Muscle of leg (tissue), 11 donors: ENCODE results near the gene PSMF1. TPM values are rescaled to one million over a fixed set of nuclear protein-coding genes. Genes with fewer than 3 reads are reported as not detected.
A peak's percentile ranks its signal among the peaks of the same experiment; 100 is the strongest.

ENCODE experiments used
- DNase-seq: peaks from one replicate; pipeline ENCODE4 v3.0.0; 2013
- H3K27ac ChIP-seq: one replicate; pipeline ENCODE4 v1.5.1; 2013; ENCODE audit warnings: mild to moderate bottlenecking, low read length, control low read depth
- H3K27me3 ChIP-seq: one replicate; pipeline ENCODE4 v1.6.1; 2013; ENCODE audit warnings: low read length; ENCODE audit not compliant: control insufficient read depth, insufficient read depth
- H3K36me3 ChIP-seq: one replicate; pipeline ENCODE4 v1.6.1; 2013; ENCODE audit warnings: low read length; ENCODE audit not compliant: control insufficient read depth, insufficient read depth
- H3K4me1 ChIP-seq: one replicate; pipeline ENCODE4 v1.6.1; 2013; ENCODE audit warnings: low read length; ENCODE audit not compliant: control insufficient read depth, insufficient read depth
- H3K4me3 ChIP-seq: one replicate; pipeline ENCODE4 v1.5.1; 2013; ENCODE audit warnings: low read length, control low read depth
- H3K9me3 ChIP-seq: replicated peaks from 2 replicates; pipeline ENCODE4 v1.6.1; 2013; ENCODE audit warnings: low read depth, low read length; ENCODE audit not compliant: control insufficient read depth
- WGBS: methylation state at CpG from one replicate; pipeline ENCODE4 v1.1.5; 2013; ENCODE audit warnings: missing lambda C conversion rate; ENCODE audit not compliant: insufficient coverage; 5-methylcytosine and 5-hydroxymethylcytosine counted together
- polyA plus RNA-seq, 8 donors: library from polyadenylated mRNA; unstranded; fragments of 120-200 nt; gene quantifications; one replicate each; pipeline versions ENCODE4 v1.2.1 to v1.2.3, GENCODE V29; 2013; ENCODE audit warnings: inconsistent platforms in 1 of 8, low replicate concordance in 1 of 8; ENCODE audit not compliant: insufficient read length in 8 of 8, insufficient read depth in 1 of 8
- total RNA-seq: library from RNA; stranded (reverse); fragments of 120-200 nt; gene quantifications from one replicate; pipeline ENCODE4 v1.2.4, GENCODE V29; 2013

The PSMF1 gene
- total and polyA plus RNA-seq, 9 donors, result 25.3 to 117 (median 98.9) TPM

DNA sequence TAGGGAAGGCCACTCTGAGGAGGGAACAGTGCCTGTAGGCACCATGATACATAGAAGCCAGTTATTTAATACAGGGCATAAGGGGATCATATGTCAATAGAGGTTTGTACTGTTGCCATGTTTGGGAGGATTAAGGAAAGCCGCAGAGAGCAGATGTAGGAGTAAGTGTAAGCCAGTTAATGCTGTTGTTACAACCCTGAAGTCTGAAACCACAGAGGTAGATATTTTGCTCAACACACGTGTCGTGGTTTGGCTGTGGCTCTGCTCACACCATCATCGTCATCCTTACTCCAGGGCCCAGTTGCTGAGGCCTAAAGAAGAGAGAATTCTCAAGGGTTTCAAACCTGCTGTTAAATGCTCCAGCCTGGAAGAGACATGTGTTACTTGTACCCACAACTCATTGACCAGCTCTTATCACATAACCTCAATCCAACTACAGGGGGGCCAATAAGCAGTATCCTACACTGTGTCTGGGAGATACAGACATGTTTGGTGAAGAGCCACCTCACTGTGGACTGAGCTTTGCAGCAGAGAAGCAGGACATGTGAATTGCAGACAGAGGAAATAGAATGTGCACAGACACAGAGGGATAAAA is 31.0 kb upstream of the PSMF1 start:
- Histone ChIP-seq H3K36me3 (no peaks in the 10 kb centered on the region), H3K4me3 (no peak overlapping the region), H3K4me1 (peaks cover 13% of the 10 kb centered on the region), H3K27me3 (no peaks in the 10 kb centered on the region), H3K27ac (peak overlapping the region; percentile 52), H3K9me3 (peaks cover 6% of the 10 kb centered on the region)
- 29% methylated on average over 2 of the region's 4 CpGs for WGBS
- peak; percentile 21 for DNase-seq

DNA sequence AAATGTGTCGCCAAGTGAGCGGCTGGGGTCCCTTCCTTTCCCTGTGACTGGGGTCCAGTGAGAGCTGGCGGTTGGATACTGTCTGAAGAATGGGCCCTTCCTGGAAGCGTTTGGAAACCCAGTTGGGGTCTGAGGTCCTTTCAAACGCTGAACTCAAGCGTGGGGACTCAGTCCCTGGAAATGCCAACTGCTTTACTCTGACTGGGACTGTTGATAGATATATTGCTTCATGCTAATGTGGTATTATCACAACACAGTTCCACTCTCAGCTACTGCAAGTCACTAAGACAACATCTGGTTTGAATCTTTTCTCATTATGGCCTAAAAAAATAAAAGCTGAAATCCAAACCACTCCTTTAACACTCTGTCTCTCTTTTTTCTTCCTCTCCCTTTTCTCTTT is 23.7 kb upstream of the PSMF1 start:
- no peak overlapping the region for H3K27ac ChIP-seq
- no peak overlapping the region for H3K4me3 ChIP-seq
- H3K9me3 ChIP-seq, result peaks cover 4% of the 10 kb centered on the region
- no peaks in the 10 kb centered on the region for H3K27me3 ChIP-seq
- H3K36me3 ChIP-seq, result no peaks in the 10 kb centered on the region
- WGBS, result no CpG with 5 or more reads among the region's 6 CpGs
- H3K4me1 ChIP-seq, result peaks cover 2% of the 10 kb centered on the region
- no peak for DNase-seq

DNA sequence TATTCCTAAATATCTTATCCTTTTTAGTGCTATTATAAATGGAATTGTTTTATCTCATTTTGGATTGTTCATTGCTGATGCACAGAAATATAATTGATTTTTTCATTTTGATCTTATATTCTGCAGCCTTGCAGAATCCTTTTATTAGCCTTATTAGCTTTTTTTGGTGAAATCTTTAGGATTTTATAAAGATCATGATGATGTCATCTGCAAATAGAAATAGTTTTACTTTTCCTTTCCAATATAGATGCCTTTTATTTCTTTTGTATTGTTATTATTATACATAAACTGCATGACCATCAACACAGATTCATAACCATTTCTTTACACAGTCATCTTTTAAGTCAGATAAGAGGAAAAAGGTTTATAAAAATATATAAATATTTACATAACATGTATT is 16.9 kb upstream of the PSMF1 start:
- Histone ChIP-seq H3K4me1 (no peaks in the 10 kb centered on the region), H3K4me3 (no peak overlapping the region), H3K9me3 (peaks cover 9% of the 10 kb centered on the region), H3K36me3 (no peaks in the 10 kb centered on the region), H3K27me3 (no peaks in the 10 kb centered on the region), H3K27ac (no peak overlapping the region)
- DNase-seq, result no peak

DNA sequence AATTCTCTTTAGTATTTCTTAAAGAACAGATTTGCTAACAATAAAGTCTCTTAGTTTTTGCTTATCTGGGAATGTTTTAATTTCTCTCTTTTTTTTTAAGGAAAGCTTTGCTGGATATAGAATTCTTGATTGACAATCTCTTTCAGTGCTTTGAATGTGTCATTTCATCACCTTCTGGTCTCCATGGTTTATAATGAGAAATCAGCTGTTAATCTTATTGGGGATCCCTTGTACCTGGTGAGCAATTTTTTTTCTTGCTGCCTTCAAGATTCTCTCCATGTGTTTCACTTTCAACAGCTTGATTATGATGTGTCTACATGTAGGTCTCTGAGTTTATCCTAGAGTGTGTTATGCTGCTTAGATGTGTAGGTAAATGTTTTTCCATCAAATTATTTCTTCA is 16.4 kb upstream of the PSMF1 start:
- H3K36me3 ChIP-seq, result no peaks in the 10 kb centered on the region

DNA sequence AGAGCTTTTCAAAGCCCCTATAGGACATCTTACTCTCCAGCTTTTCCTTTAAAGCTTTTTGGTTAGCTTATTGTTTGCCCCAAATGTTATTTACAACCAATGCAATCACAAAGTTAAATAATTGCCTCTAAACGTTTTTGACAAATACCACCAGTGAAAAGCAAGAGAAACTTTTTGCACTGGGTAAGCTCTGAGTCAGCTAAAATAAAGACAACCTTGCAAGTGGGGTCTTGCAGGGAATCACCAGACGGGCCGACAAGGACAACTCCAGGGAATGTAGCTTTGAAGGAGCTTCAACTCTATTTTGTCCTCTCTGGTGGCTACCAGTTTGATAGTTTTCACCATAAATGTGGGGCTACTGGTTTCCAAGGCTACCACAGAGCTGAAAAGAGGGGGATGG is 14.7 kb upstream of the PSMF1 start:
- DNase-seq, result no peak
- Histone ChIP-seq H3K27me3 (no peaks in the 10 kb centered on the region), H3K4me3 (no peak overlapping the region), H3K4me1 (no peaks in the 10 kb centered on the region), H3K36me3 (no peaks in the 10 kb centered on the region), H3K27ac (no peak overlapping the region), H3K9me3 (peaks cover 4% of the 10 kb centered on the region)
- WGBS, result 69% methylated on average over 2 of the region's 3 CpGs

More for the DNA sequence above, 16.4 kb upstream of the PSMF1 start:
- Histone ChIP-seq H3K27me3 (no peaks in the 10 kb centered on the region), H3K4me1 (no peaks in the 10 kb centered on the region), H3K4me3 (no peak overlapping the region), H3K9me3 (peaks cover 9% of the 10 kb centered on the region), H3K27ac (no peak overlapping the region)
- DNase-seq, result no peak

DNA sequence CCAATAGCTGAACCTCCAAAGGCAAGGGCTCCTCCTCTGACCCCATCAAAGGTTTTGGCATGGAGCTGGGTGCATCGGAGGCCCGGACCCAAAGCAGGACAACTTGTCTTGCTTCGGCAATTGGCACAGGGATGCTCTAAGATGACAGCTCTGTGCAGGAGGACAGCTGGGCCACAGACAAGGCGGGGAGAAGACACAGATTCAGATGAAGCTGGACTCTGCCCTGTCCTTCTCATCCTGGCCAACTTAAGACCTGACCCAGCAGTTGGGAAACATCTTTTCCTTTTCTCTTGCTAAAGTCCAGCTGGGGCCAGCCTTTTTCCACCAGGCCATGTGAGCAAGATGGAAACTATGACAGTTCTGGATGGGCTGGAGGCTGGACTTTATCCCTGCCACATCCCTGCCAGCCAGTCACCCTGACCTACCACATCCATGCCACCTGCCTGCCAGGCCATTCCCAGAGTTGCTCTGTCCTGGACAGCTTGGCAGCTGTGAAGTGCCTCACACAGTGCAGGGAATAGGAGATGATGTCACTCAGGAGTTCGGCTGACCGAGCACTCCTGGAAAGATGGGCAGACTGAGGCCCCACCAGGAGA is 12.7 kb upstream of the PSMF1 start:
- Histone ChIP-seq H3K27me3 (no peaks in the 10 kb centered on the region), H3K36me3 (no peaks in the 10 kb centered on the region), H3K9me3 (peaks cover 4% of the 10 kb centered on the region), H3K4me3 (no peak overlapping the region), H3K27ac (no peak overlapping the region), H3K4me1 (no peaks in the 10 kb centered on the region)
- 67% methylated on average over 6 of the region's 6 CpGs for WGBS
- DNase-seq, result no peak

DNA sequence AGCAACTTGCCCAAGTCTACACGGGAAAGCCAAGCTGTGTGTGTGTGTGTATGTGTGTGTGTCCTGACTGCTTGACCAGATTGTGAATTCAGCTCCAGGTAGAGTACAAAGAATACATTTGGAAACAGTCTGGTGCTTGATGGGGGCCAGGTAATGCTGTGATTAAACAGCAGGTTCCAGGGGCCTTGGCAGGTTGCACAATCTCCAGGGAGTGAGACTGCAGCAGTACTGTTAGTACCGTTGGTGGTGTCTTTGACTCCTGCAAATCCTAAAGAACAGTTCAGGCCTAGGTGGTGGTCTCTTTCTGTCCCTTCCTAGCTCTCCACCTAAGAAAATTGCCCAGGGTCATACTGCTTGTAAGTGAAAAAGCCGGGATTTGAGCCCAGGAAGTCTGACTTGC is 11.2 kb upstream of the PSMF1 start:
- Histone ChIP-seq H3K27ac (no peak overlapping the region), H3K27me3 (no peaks in the 10 kb centered on the region), H3K9me3 (peaks cover 4% of the 10 kb centered on the region), H3K4me3 (no peak overlapping the region), H3K36me3 (no peaks in the 10 kb centered on the region), H3K4me1 (no peaks in the 10 kb centered on the region)
- no peak for DNase-seq
- 48% methylated on average over 2 of the region's 3 CpGs for WGBS

DNA sequence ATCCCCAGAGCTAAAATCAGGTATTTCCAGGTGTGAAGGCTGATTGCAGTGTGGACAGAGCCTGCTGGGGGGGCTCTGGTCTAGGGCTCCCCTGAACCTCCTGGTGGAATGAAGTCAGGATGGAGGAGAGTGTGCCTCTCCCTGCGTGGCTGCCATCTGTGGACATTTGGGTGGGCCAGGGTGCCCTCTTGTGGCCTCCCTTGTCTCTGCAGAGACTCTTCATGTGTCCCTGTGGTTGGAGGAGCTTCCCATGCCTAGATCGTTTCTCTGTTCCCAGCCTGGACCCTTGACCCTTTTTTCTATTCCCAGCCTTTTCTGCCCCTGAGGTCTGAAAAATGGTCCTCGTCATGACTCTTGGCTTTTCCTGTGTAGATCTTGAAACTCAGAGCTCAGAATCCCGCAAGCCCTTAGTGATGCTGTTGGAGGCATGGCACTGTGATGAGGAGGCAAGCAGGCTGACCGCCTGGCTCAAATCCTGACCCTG is 9.9 kb upstream of the PSMF1 start:
- peak; percentile 37 for DNase-seq
- Histone ChIP-seq H3K4me1 (no peaks in the 10 kb centered on the region), H3K27ac (no peak overlapping the region), H3K36me3 (no peaks in the 10 kb centered on the region), H3K9me3 (no peaks in the 10 kb centered on the region), H3K27me3 (no peaks in the 10 kb centered on the region), H3K4me3 (no peak overlapping the region)
- 26% methylated on average over 3 of the region's 5 CpGs for WGBS

DNA sequence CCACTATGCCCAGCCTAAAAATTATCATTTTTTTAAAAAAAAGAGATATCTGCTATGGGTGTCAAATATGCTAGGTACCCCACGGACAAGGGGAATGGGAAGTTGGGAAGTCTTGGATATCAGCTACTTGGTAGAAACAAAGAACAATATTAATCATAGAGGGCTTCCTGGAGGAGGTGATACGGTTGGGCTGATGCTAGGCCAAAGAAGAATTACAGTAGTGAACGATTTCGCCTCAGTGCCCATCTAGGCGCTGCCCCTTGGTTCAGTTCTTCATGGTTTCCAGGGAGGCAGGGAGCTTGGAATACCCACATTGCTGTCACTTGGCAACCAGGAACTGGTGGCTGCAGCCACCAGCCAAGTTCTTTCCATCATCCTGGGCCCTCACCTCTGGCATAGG is 5.5 kb upstream of the PSMF1 start:
- no peaks in the 10 kb centered on the region for H3K36me3 ChIP-seq
- DNase-seq, result no peak
- H3K27ac ChIP-seq, result no peak overlapping the region
- H3K4me1 ChIP-seq, result peaks cover 2% of the 10 kb centered on the region
- 100% methylated on average over 3 of the region's 5 CpGs for WGBS
- no peaks in the 10 kb centered on the region for H3K27me3 ChIP-seq
- no peaks in the 10 kb centered on the region for H3K9me3 ChIP-seq
- H3K4me3 ChIP-seq, result no peak overlapping the region

DNA sequence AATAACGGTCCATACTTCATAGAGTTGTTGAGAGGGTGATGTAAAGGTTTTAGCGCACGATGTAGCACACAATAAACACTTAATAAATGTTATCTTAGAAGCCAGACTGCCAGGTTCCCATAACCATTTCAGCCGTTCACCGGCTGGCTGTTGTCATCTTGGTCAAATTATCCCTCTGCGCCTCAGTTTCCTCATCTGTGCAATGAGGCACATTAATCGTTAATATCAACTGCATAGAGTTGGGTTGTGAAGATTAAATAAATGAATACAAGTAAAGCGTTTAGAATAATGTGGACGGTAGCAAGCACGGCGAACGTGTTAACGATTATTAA is 432 bp upstream of the PSMF1 start:
- no CpG with 5 or more reads among the region's 13 CpGs for WGBS
- Histone ChIP-seq H3K27ac (no peak overlapping the region), H3K9me3 (no peaks in the 10 kb centered on the region), H3K36me3 (peaks cover 11% of the 10 kb centered on the region), H3K27me3 (no peaks in the 10 kb centered on the region), H3K4me1 (peaks cover 31% of the 10 kb centered on the region), H3K4me3 (peak overlapping the region; percentile 100)
- DNase-seq, result no peak

DNA sequence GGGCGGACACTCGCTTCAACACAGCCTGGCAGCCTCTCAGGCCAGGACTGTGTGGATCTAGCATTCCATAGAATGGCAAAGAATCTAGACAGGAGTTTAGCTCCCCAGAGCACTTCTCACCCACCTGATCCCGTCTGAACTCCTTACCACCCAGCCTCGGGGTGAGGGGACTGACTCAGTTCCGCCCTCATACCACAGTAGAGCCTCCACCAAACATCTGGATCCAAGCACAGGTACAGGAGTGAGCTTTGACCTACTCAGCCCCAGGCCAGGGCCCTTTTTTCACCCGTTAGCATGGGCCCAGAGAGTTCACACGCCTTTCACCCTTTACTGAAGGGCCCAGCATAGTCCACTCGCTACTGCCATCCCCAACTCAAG is 715 bp downstream of the PSMF1 start:
- H3K4me3 ChIP-seq, result peak overlapping the region; percentile 100
- H3K27me3 ChIP-seq, result no peaks in the 10 kb centered on the region
- no peak for DNase-seq
- H3K9me3 ChIP-seq, result no peaks in the 10 kb centered on the region
- H3K4me1 ChIP-seq, result peaks cover 31% of the 10 kb centered on the region
- WGBS, result 18% methylated on average over 5 of the region's 8 CpGs
- no peak overlapping the region for H3K27ac ChIP-seq
- H3K36me3 ChIP-seq, result peaks cover 11% of the 10 kb centered on the region
